H1 (cell line): ENCODE results near the gene CANT1. TPM values are rescaled to one million over a fixed set of nuclear protein-coding genes. Genes with fewer than 3 reads are reported as not detected.

Source experiments
- CTCF ChIA-PET: fragments of 300-600 bp; sonication (Branson Sonifier 250); formaldehyde crosslinking; loops from one replicate; lab custom pipeline; 2021; ENCODE audit not compliant: partially characterized antibody; lab: Charles Lee
- POLR2A ChIA-PET: fragments of 300-600 bp; sonication (Branson Sonifier 250); formaldehyde crosslinking; loops from one replicate; lab custom pipeline; 2021; ENCODE audit warnings: inconsistent platforms; ENCODE audit not compliant: partially characterized antibody; lab: Charles Lee
- DNase-seq, 2 experiments: peaks; one replicate each; pipeline versions ENCODE4 v3.0.0 to v3.0.0-alpha.2; 2010 to 2022; ENCODE audit warnings: low spot score in 2 of 2, low read depth in 1 of 2, mixed read lengths in 1 of 2
- FAIRE-seq: peaks from 2 replicates; lab custom pipeline; 2011; peaks lifted over from hg19 to GRCh38; lab: Jason Lieb, UNC
- H2AFZ ChIP-seq: 2 replicates; pipeline ENCODE4 v1.8.1; 2012; ENCODE audit warnings: low read length, inconsistent platforms
- H2AK5ac ChIP-seq: 2 replicates; pipeline ENCODE4 v1.6.1; 2013; ENCODE audit warnings: low read depth, low read length
- H2BK120ac ChIP-seq: replicated peaks from 2 replicates; pipeline ENCODE3; 2013; ENCODE audit warnings: low read depth, low read length, inconsistent platforms
- H2BK12ac ChIP-seq: 2 replicates; pipeline ENCODE4 v1.6.1; 2013; ENCODE audit warnings: low read depth, low read length
- H2BK15ac ChIP-seq: 2 replicates; pipeline ENCODE4 v1.6.1; 2013; ENCODE audit warnings: low read length
- H2BK20ac ChIP-seq: 2 replicates; pipeline ENCODE4 v1.6.1; 2013; ENCODE audit warnings: low read length
- H2BK5ac ChIP-seq: 2 replicates; pipeline ENCODE4 v1.6.1; 2013; ENCODE audit warnings: low read depth, low read length
- H3K14ac ChIP-seq: 2 replicates; pipeline ENCODE4 v1.6.1; 2013; ENCODE audit warnings: inconsistent platforms; ENCODE audit not compliant: insufficient read length
- H3K18ac ChIP-seq: 2 replicates; pipeline ENCODE4 v1.6.1; 2013; ENCODE audit warnings: low read length; ENCODE audit errors: extremely low read depth
- H3K23ac ChIP-seq: 2 replicates; pipeline ENCODE4 v1.6.1; 2013; ENCODE audit warnings: inconsistent platforms; ENCODE audit not compliant: insufficient read length
- H3K23me2 ChIP-seq: 2 replicates; pipeline ENCODE4 v1.6.1; 2013; ENCODE audit warnings: low read depth, low read length
- H3K27ac ChIP-seq: 2 replicates; pipeline ENCODE4 v1.6.1; 2011; ENCODE audit warnings: low read depth, low read length, inconsistent platforms
- H3K27me3 ChIP-seq, 4 experiments: replicated peaks in 1 of 4; 1 replicate in 1 of 4; 2 replicates in 3 of 4; pipeline versions ENCODE4 v1.6.1 to v1.8.1; 2011 to 2013; ENCODE audit warnings: low read length in 3 of 4, mild to moderate bottlenecking in 3 of 4, inconsistent platforms in 2 of 4, mixed read lengths in 2 of 4, moderate library complexity in 1 of 4; ENCODE audit not compliant: control insufficient read depth in 3 of 4, insufficient read depth in 3 of 4; ENCODE audit errors: extremely low read depth in 1 of 4
- H3K36me3 ChIP-seq, 4 experiments: 2 replicates each; pipeline versions ENCODE4 v1.6.1 to v1.8.1; 2011 to 2013; ENCODE audit warnings: mild to moderate bottlenecking in 4 of 4, low read length in 3 of 4, moderate library complexity in 2 of 4, control low read depth in 1 of 4, inconsistent platforms in 1 of 4; ENCODE audit not compliant: insufficient read depth in 4 of 4, control insufficient read depth in 2 of 4
- H3K4ac ChIP-seq: replicated peaks from 2 replicates; pipeline ENCODE3; 2013; ENCODE audit warnings: low read length, low read depth, mixed read lengths, inconsistent platforms; ENCODE audit not compliant: insufficient read length
- H3K4me1 ChIP-seq, 4 experiments: replicated peaks in 1 of 4; 1 replicate in 1 of 4; 2 replicates in 3 of 4; pipeline versions ENCODE4 v1.6.1 to v1.8.1; 2011 to 2013; ENCODE audit warnings: low read length in 3 of 4, inconsistent platforms in 2 of 4, mixed read lengths in 1 of 4; ENCODE audit not compliant: insufficient read depth in 4 of 4, control insufficient read depth in 3 of 4
- H3K4me2 ChIP-seq, 2 experiments: 2 replicates each; pipeline versions ENCODE4 v1.6.1 to v1.8.1; 2011 to 2013; ENCODE audit warnings: low read depth in 2 of 2, low read length in 2 of 2, control low read depth in 1 of 2, inconsistent platforms in 1 of 2, mild to moderate bottlenecking in 1 of 2; ENCODE audit not compliant: insufficient read depth in 1 of 2
- H3K4me3 ChIP-seq, 4 experiments: fragments of 200-600, 300-600 bp in 1 of 4; sonication (generic), shearing (Covaris generic), sonication (Bioruptor Twin) in 1 of 4; 2 replicates each; pipeline versions ENCODE4 v1.5.1 to v1.8.1; 2011 to 2016; ENCODE audit warnings: low read length in 4 of 4, low read depth in 3 of 4, control low read depth in 2 of 4, inconsistent platforms in 2 of 4, mild to moderate bottlenecking in 2 of 4, mixed read lengths in 1 of 4, moderate library complexity in 1 of 4; ENCODE audit not compliant: insufficient read depth in 2 of 4; ENCODE audit errors: extremely low read depth in 1 of 4
- H3K56ac ChIP-seq: replicated peaks from 2 replicates; pipeline ENCODE3; 2013; ENCODE audit warnings: low read depth, mild to moderate bottlenecking, mixed read lengths, low read length, inconsistent platforms; ENCODE audit not compliant: insufficient read length
- H3K79me1 ChIP-seq: 2 replicates; pipeline ENCODE4 v1.6.1; 2013; ENCODE audit warnings: low read depth, low read length, control low read depth
- H3K79me2 ChIP-seq, 2 experiments: 2 replicates each; pipeline versions ENCODE4 v1.6.1 to v1.8.1; 2012 to 2013; ENCODE audit warnings: low read length in 2 of 2, mild to moderate bottlenecking in 2 of 2, inconsistent platforms in 1 of 2; ENCODE audit not compliant: insufficient read depth in 2 of 2, control insufficient read depth in 1 of 2
- H3K9ac ChIP-seq, 4 experiments: replicated peaks in 1 of 4; 1 replicate in 1 of 4; 2 replicates in 3 of 4; pipeline versions ENCODE4 v1.6.1 to v1.8.1; 2011 to 2013; ENCODE audit warnings: low read depth in 3 of 4, low read length in 3 of 4, control low read depth in 2 of 4, mild to moderate bottlenecking in 2 of 4, moderate library complexity in 2 of 4, inconsistent platforms in 1 of 4; ENCODE audit errors: extremely low read depth in 1 of 4
- H3K9me3 ChIP-seq, 2 experiments: 2 replicates each; pipeline versions ENCODE4 v1.6.1 to v1.8.1; 2012 to 2013; ENCODE audit warnings: mild to moderate bottlenecking in 2 of 2, moderate library complexity in 2 of 2, control low read depth in 1 of 2, inconsistent platforms in 1 of 2, low read depth in 1 of 2, low read length in 1 of 2, mixed read lengths in 1 of 2; ENCODE audit not compliant: insufficient read depth in 2 of 2
- H4K20me1 ChIP-seq, 2 experiments: replicated peaks in 1 of 2; 2 replicates each; pipeline versions ENCODE3 to v1.8.1; 2011 to 2013; ENCODE audit warnings: inconsistent platforms in 2 of 2, low read length in 2 of 2, mild to moderate bottlenecking in 1 of 2; ENCODE audit not compliant: insufficient read depth in 2 of 2, control insufficient read depth in 1 of 2
- H4K5ac ChIP-seq: 2 replicates; pipeline ENCODE4 v1.6.1; 2013; ENCODE audit warnings: low read length, low read depth, mixed read lengths, inconsistent platforms; ENCODE audit not compliant: insufficient read length
- H4K8ac ChIP-seq: 2 replicates; pipeline ENCODE4 v1.8.0; 2013; ENCODE audit warnings: mild to moderate bottlenecking, moderate library complexity, low read length, inconsistent platforms; ENCODE audit not compliant: insufficient read depth; ENCODE audit errors: extremely low read depth
- H4K91ac ChIP-seq: replicated peaks from 2 replicates; pipeline ENCODE3; 2013; ENCODE audit warnings: low read length, mixed read lengths, inconsistent platforms; ENCODE audit not compliant: insufficient read length
- CHD1 ChIP-seq: IDR thresholded peaks from 2 replicates; pipeline ENCODE4 v1.6.1; 2012; ENCODE audit warnings: low read depth, low read length, improper control_type of control experiment
- SP2 ChIP-seq: IDR thresholded peaks from 2 replicates; pipeline ENCODE4 v1.6.1; 2012; ENCODE audit warnings: mild to moderate bottlenecking, low read length, inconsistent platforms
- ZNF274 ChIP-seq: IDR thresholded peaks from 2 replicates; pipeline ENCODE4 v1.7.0; 2012; ENCODE audit warnings: low read length, borderline replicate concordance; ENCODE audit errors: extremely low read depth
- WGBS, 2 experiments: shearing (Covaris generic) in 1 of 2; methylation state at CpG; one replicate each; pipeline versions ENCODE4 v1.1.6 to v1.1.7; 2013 to 2015; ENCODE audit warnings: low lambda C conversion rate in 2 of 2, mixed read lengths in 2 of 2, inconsistent platforms in 1 of 2, low coverage in 1 of 2, missing lambda C conversion rate in 1 of 2; ENCODE audit not compliant: insufficient replicate concordance in 2 of 2, insufficient coverage in 1 of 2, insufficient read length in 1 of 2; ENCODE audit errors: extremely low coverage in 1 of 2, missing lambda C conversion rate in 1 of 2; 5-methylcytosine and 5-hydroxymethylcytosine counted together
- polyA plus RNA-seq, 7 experiments: library from polyadenylated mRNA; depleted of rRNA in 3 of 7; stranded (reverse) in 5 of 7; unstranded in 2 of 7; fragments of >200 nt in 5 of 7; fragments of 200-250 nt in 2 of 7; gene quantifications; 1 replicate in 5 of 7; 2 replicates in 1 of 7; 4 replicates in 1 of 7; pipeline versions ENCODE4 v1.2.1 to v1.2.3, GENCODE V29; 2011 to 2013; ENCODE audit warnings: missing spikeins in 2 of 7, mixed read lengths in 2 of 7
- total RNA-seq: library from RNA; stranded (reverse); fragmentation: NEBNext Ultra II Directional; extraction: Animal tissue kit (Norgen Biotek cat#: 25700); gene quantifications from 2 replicates; pipeline ENCODE4 v1.2.1, GENCODE V29; 2021

Gene CANT1
- total and polyA plus RNA-seq, 2 of the 8 experiments (the other 6 are each of a cell fraction or from before 2014, with no cell fraction given), result 23.0 to 32.6 TPM

DNA sequence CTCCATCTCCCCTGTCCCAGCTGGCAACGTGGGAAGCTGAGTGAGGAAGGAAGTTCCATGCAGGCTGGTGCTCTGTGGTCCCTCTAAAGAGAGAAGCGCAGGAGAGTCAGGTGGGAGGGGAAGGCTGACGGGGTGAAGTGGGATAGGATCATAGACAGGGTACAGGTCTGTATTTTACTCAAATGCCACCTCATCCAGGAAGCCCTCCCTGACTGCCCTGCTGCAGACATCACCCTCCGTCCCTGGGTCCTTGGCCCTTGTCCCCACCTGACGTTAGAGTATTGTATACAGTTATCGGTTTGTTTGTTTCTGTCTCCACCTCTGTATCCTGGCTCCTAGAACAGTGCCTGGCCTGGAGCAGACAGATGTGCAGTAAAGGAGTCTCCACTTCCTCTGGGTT lies 11.7 kb downstream of the CANT1 start:
- Histone ChIP-seq H4K20me1 (peaks cover 30 to 50% of the 10 kb centered on the region in 2 experiments), H3K4ac (no peak overlapping the region), H3K79me2 (peaks cover 3 to 4% of the 10 kb centered on the region in 2 experiments; a peak in 1 of 4 replicates), H2BK20ac (no peak overlapping the region), H2AFZ (no peak overlapping the region), H3K9me3 (no peaks in the 10 kb centered on the region), H3K79me1 (no peaks in the 10 kb centered on the region; the same call in none of the 2 replicates), H3K4me3 (no peak overlapping the region), H2BK5ac (no peak overlapping the region), H3K9ac (no peak overlapping the region), H3K36me3 (peaks cover 0 to 4% (median 2%) of the 10 kb centered on the region in 4 experiments; a peak in 3 of 8 replicates), H4K5ac (no peak overlapping the region), H3K14ac (no peak overlapping the region), H3K27me3 (peaks cover 8 to 32% (median 27%) of the 10 kb centered on the region in 4 experiments), H3K4me2 (no peak overlapping the region), H3K23me2 (no peaks in the 10 kb centered on the region), H3K27ac (no peak overlapping the region), H2AK5ac (no peak overlapping the region), H3K23ac (no peak overlapping the region), H2BK12ac (no peak overlapping the region), H4K91ac (no peak overlapping the region), H4K8ac (no peak overlapping the region), H3K4me1 (no peaks in the 10 kb centered on the region; a peak in 1 of 7 replicates), H2BK15ac (no peak overlapping the region), H3K56ac (no peak overlapping the region), H2BK120ac (no peak overlapping the region), H3K18ac (no peak overlapping the region)
- ChIA-PET CTCF (no interaction called here), POLR2A (no interaction called here)
- TF ChIP-seq SP2, result no peak
- TF ChIP-seq ZNF274, result no peak
- no peak for TF ChIP-seq CHD1
- WGBS, 2 experiments, result 89% methylated on average over 6 of the region's 6 CpGs; no CpG with 5 or more reads in 1 of the 2 experiments
- DNase-seq (no peak), FAIRE-seq (no peak)
